ENCODE measurements around the gene PRPS1.
"Not testable (repeated sequence)": the region's sequence is repeated elsewhere in the genome, so short reads cannot be mapped to it uniquely, and the experiment has no call there.

PRPS1 gene

GRCh38 chrX:107627838-107628661 lies at the start of gene PRPS1:
TSS of gene PRPS1 (plus strand) at chrX:107628510. CDS start at chrX:107628629, 119 bp downstream.
- peak; percentile 69 for DNase-seq (ENCODE audit: extremely low read depth in 1 of 2, low read depth in 1 of 2)

DNA sequence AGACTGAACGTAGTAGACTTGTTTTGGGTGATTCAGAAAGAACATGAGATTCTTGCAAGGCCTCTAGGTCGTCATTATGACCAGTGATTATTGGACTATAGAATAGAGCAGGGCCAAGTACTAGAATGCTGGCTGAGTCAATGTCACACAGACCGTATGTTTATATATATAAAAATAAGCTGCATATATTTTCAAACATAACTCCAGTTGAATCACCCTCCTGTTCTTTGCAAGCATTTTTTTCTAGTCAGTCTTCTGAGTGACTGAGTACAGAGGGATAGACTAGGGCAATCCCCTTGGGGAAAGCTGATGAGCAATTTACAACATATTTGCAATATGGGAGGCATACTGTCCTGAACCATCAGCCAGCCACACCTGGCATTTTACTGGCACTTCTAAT lies 48.4 kb upstream of the PRPS1 start:
- no peak for DNase-seq (ENCODE audit: extremely low read depth in 1 of 2, low read depth in 1 of 2)

DNA sequence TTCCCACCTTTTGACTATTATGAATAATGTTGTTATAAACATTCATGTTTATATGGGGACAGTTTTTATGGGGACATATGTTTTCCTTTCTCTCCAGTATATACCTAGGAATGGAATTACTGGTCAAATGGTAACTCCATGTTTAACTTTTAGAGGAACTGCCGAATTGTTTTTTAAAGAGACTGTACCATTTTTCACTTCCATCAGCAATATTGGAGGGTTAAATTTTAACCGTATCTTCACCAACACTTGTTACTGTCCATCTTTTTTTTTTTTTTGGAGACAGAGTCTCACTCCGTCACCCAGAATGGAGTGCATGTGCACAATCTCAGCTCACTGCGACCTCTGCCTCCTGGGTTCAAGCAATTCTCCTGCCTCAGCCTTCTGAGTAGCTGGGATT lies 46.4 kb upstream of the PRPS1 start:
- DNase-seq (ENCODE audit: extremely low read depth in 1 of 2, low read depth in 1 of 2) = no peak

DNA sequence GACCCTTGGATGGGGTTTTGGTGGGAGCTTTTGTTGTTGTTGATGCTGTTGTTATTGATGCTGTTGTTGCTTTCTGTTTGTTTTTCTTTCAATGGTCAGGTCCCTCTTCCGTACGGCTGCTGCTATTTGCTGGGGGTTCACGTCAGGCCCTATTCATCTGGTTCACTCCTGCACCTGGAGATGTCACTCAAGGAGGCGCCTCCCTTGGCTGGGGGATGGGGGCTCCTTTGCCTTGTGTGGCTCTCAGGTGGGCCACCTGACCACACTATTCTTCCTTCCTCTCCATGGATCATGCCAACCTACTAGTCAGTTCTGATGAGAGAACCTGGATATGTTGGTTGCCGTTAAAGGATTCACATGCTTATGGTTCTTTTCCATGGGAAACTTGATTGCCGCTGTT lies 39.1 kb upstream of the PRPS1 start:
- DNase-seq (ENCODE audit: extremely low read depth in 1 of 2, low read depth in 1 of 2) = no peak

DNA sequence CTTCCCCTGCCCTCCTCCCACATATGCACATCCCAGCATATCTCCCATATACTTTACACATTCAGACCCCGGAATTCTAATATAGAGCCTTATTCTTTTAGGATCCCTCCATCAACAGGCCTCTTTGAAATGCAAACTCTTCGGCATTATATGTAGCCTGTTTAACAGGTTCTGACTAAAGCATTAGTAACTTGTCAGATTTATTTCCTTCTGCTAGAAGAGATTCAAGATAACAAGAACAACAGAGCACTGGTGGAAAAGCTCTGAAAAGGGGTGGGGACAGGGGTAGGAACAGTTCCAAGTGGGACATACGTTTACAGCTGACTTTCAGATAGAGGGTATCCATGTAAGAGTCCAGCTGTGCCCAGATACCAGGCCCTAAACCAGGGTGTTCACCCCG lies 31.7 kb upstream of the PRPS1 start:
- DNase-seq (ENCODE audit: extremely low read depth in 1 of 2, low read depth in 1 of 2) = no peak

- DNase-seq (ENCODE audit: extremely low read depth in 1 of 2, low read depth in 1 of 2) = no peak
These were observed 31.0 kb upstream of the PRPS1 start for GRCh38 chrX:107597264-107597663.

DNA sequence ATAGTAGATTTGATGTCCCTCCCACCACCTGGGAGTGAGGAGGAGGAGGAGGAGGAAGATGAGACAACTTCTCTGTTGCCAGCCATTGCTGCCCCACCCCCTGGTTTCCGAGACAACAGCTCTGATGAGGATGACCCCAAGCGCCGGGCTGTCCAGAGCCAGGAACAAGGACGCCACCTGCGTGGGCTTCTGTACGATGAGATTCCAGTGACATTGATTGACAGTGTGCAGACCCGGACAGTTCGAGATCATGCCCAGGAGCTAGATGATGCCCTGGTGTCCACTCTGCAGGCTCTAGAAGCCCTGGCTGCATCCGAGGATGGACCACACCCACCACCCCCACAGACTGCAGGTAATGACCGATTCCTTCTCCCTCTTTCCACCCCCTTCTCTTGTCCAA lies 30.5 kb upstream of the PRPS1 start:
- DNase-seq (ENCODE audit: extremely low read depth in 1 of 2, low read depth in 1 of 2) = no peak

DNA sequence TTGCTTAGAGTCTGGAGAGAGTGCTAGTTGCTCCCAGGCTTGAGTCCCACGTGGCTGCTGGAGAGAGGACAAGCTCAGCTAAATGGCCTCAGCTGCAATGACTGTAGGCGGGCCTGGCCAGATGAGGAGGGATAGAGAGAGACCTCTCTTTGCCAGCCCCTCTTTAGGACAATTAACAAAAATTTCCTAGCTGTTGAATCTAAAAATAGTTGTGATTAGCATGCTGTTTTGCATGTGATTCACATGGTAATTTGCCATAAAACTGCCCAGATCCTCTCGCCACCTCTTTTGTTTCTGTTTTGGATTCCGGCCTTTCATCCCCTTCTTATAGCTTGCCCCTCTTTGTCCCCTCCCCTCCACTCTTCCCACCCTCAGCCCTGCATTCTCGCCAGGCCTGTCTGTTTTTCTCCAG lies 28.9 kb upstream of the PRPS1 start:
- no peak for DNase-seq (ENCODE audit: extremely low read depth in 1 of 2, low read depth in 1 of 2)

- DNase-seq (ENCODE audit: extremely low read depth in 1 of 2, low read depth in 1 of 2) = no peak
These were observed 27.9 kb upstream of the PRPS1 start for GRCh38 chrX:107600366-107600765.

DNA sequence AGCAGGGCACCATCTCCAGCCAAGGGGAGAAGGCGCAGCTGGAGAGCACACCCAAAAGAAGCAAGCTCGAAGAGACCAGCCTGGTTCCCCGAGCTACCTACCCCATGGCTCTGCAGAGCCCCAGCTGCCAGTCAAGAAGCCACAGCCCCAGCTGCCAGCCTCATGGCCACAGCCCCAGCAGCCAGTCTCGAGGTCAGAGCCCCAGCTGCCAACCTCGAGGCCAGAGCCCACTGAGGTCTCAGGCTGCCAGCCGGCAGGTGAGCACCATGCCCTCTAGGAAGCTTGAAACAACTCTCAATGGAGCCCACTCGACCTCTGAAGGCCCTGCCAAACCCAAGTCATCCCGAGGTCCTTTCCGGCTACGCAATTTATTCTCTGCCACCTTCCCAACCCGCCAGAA lies 27.0 kb upstream of the PRPS1 start:
- DNase-seq (ENCODE audit: extremely low read depth in 1 of 2, low read depth in 1 of 2) = no peak

DNA sequence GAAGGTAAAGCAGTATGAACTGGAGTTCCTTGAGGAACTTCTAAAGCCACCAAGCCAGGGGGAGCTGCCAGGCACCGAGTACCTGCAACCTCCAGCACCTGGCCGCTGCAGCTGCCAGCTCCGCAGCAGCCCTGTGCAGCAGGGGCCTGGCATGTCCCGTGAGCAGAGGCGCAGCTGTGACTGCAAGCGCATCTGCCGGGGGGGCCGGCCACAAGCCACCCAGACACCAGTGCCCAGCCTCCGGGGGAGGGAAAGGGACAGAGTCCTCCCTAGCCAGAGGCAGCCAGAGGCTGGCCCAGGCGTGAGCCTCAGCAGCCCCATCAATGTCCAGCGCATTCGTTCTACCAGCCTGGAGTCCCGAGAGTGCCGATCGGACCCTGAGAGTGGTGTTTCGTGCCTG lies 26.6 kb upstream of the PRPS1 start:
- no peak for DNase-seq (ENCODE audit: extremely low read depth in 1 of 2, low read depth in 1 of 2)

DNA sequence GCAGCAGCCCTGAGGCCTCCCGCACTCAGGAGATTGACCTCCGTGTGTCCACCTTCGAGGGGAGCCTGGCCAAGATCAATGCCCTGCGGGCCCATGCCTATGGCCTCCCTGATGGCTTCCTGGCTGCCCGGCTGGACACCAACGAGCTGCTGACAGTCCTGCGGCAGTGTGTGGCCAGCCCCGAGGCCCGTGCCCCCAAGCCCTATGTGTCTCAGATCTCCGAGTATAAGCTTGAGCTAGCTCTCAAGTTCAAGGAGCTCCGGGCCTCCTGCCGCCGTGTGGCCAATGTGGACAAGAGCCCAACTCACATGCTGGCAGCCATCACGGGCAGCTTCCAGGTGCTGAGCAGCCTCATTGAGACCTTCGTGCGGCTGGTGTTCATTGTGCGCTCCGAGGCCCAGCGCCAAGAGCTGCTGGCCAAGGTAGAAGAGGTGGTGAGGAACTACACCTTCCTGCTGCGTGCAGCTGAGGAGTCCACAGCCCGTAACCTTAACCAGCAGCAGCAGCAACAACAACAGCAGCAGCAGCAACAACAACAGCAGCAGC lies 25.5 kb upstream of the PRPS1 start:
- no peak for DNase-seq (ENCODE audit: extremely low read depth in 1 of 2, low read depth in 1 of 2)

- no peak for DNase-seq (ENCODE audit: extremely low read depth in 1 of 2, low read depth in 1 of 2)
These were observed 24.7 kb upstream of the PRPS1 start for GRCh38 chrX:107603429-107604159.

DNA sequence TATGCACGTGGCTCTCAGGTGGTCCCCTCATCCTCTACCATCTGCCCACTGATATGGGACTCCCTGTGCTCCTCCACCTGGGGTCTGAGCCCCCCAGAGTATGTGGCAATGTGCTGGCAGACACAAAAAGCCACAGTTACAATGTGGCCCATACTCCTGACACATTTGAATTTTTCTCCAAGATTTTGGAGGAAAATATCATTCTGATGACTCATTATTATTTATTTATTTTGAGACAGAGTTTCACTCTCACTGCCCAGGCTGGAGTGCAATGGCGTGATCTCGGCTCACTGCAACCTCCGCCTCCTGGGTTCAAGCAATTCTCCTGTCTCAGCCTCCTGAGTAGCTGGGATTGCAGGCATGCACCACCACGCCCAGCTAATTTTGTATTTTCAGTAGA lies 19.2 kb upstream of the PRPS1 start:
- not testable (repeated sequence) for DNase-seq (ENCODE audit: extremely low read depth in 1 of 2, low read depth in 1 of 2)

- no peak for DNase-seq (ENCODE audit: extremely low read depth in 1 of 2, low read depth in 1 of 2)
These were observed 17.6 kb upstream of the PRPS1 start for GRCh38 chrX:107610667-107611066.

GRCh38 chrX:107619885-107620322 lies 8.4 kb upstream of the PRPS1 start:
- DNase-seq (ENCODE audit: extremely low read depth in 1 of 2, low read depth in 1 of 2) = no peak

DNA sequence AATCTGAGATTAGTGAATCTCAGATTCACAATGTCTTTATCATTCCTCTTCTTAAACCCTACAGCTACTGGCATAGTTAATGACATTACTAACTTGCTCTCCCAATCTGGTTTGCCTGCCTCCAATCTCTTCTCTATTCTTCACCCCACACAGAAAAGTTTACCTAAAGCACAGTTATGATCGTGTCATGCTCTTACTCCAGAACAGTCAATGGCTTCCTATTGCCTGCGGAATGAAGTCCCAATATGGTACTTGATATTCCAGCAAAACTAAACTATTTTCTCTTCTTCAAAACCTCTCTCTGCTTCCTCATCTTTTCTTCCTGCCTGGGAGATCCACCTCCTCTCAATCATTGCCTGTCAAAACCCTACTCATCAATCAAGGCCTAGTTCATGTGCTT lies 3.4 kb upstream of the PRPS1 start:
- no peak for DNase-seq (ENCODE audit: extremely low read depth in 1 of 2, low read depth in 1 of 2)

GRCh38 chrX:107625739-107626138 lies 2.6 kb upstream of the PRPS1 start:
- DNase-seq (ENCODE audit: extremely low read depth in 1 of 2, low read depth in 1 of 2) = no peak

DNA sequence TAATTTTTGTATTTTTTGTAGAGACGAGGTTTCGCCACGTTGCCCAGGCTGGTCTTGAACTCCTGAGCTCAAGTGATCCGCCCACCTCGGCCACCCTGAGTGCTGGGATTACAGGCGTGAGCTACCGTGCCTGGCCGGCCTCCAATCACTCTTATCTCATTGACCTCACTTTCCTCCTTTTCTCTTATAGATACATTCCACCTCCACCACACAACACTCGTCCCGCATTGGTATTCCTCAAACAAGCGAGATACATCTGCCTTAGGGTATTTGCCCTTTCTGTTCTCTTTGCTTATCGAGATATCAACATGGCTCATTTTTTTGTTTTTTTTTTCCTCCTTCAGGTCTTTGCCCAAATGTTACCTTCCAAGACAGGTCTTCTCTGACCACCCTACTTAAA lies 1.8 kb upstream of the PRPS1 start:
- DNase-seq (ENCODE audit: extremely low read depth in 1 of 2, low read depth in 1 of 2) = no peak

- DNase-seq (ENCODE audit: extremely low read depth in 1 of 2, low read depth in 1 of 2) = no peak
These were observed 1.4 kb upstream of the PRPS1 start for GRCh38 chrX:107626916-107627315.

DNA sequence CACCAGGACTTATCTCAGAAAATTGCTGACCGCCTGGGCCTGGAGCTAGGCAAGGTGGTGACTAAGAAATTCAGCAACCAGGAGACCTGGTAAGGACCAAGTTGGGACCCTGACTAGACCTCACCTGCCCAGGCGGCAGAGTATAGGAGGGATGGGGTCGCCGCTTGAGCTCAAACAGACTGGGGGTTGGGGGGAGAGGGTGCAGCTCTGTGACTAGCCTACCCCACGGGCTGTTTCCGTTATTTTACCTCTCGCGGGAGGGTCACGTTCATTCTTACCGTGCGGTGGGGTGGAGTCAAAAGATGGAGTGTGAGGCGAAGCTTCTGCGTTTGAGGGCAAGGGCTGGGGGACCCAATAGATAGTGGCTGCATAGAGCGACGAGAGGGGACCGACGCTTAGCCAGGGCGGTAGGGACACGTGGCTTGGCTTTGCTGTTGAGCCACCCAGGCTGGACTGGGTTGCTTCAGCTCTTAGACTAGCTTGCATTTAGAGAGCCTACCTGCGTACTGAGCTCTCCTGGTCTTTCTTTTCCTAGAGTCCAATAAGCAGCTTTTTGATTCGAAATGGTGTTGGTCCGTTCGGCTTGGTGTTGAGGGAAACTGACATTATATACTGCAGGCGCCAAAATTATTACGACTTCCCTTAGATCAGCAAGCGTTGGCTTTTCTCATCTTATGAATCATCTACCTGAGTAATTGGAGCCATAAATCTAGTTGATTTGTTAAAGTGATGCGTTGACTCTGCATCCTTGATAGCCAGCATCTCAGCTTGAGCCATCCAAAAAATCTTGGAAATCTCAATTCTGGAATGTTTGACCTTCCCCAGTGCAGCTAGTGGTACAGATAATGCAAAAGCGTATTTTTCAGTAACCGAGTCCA lies 591 bp downstream of the PRPS1 start:
- DNase-seq (ENCODE audit: extremely low read depth in 1 of 2, low read depth in 1 of 2) = peak in 1 of 2 donors; percentile 2

Data from activated CD8-positive, alpha-beta memory T cell treated with anti-CD3 and anti-CD28 coated beads for 1 hour (primary cell).